Uterus (tissue), 2 donors: ENCODE data around the gene IL37.

Source experiments
- POLR2A ChIP-seq, 2 donors: fragments of 450-650 bp; IDR thresholded peaks; one replicate each; pipeline ENCODE4 v1.6.1; 2016; ENCODE audit warnings: antibody characterized with exemption in 2 of 2, mild to moderate bottlenecking in 1 of 2, moderate library complexity in 1 of 2
- TF ChIP-seq, protein P1 (sequence below), 4 experiments: fragments of 200-600 bp in 2 of 4; fragments of 450-650 bp in 2 of 4; sonication (generic) in 2 of 4; IDR thresholded peaks; one replicate each; pipeline ENCODE4 v1.5.1; 2016 to 2019; ENCODE audit warnings: antibody characterized with exemption in 4 of 4, mild to moderate bottlenecking in 2 of 4, moderate library complexity in 1 of 4

DNA sequence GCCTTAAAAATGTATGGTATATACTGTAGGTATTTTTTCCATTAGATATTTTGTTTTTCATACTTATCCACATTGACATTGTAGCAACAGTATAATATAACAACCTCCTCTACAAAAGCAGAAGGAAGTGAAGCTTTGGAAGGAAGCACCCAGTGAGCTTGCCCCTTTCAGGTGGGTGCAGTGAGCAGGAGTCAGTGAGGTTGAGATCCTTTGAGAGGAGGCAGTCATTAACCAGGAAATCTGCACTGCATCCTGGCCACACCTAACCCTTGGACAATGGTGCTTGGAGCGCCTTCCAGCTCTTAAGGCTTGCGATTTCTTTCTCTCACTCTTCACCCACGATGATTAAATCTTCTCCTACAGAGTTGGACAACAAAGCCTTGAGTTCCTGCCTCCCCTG is 13.9 kb downstream of the IL37 start:
- TF ChIP-seq, protein P1, sequence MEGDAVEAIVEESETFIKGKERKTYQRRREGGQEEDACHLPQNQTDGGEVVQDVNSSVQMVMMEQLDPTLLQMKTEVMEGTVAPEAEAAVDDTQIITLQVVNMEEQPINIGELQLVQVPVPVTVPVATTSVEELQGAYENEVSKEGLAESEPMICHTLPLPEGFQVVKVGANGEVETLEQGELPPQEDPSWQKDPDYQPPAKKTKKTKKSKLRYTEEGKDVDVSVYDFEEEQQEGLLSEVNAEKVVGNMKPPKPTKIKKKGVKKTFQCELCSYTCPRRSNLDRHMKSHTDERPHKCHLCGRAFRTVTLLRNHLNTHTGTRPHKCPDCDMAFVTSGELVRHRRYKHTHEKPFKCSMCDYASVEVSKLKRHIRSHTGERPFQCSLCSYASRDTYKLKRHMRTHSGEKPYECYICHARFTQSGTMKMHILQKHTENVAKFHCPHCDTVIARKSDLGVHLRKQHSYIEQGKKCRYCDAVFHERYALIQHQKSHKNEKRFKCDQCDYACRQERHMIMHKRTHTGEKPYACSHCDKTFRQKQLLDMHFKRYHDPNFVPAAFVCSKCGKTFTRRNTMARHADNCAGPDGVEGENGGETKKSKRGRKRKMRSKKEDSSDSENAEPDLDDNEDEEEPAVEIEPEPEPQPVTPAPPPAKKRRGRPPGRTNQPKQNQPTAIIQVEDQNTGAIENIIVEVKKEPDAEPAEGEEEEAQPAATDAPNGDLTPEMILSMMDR (IDR thresholded peaks at IDR 0.05), result no peak
- TF ChIP-seq POLR2A (IDR thresholded peaks at IDR 0.05), result no peak
